Lower leg skin (tissue), 3 donors: ENCODE results near the gene LGMN.

Experiments
- CTCF ChIP-seq, 3 donors: fragments of 450-650 bp; IDR thresholded peaks; one replicate each; pipeline ENCODE4 v1.5.1; 2016; ENCODE audit warnings: antibody characterized with exemption in 3 of 3, mild to moderate bottlenecking in 3 of 3, moderate library complexity in 2 of 3
- POLR2A ChIP-seq, 2 donors: fragments of 450-650 bp; IDR thresholded peaks; one replicate each; pipeline ENCODE4 v1.6.1; 2016 to 2017; ENCODE audit warnings: antibody characterized with exemption in 2 of 2, mild to moderate bottlenecking in 1 of 2, moderate library complexity in 1 of 2

DNA sequence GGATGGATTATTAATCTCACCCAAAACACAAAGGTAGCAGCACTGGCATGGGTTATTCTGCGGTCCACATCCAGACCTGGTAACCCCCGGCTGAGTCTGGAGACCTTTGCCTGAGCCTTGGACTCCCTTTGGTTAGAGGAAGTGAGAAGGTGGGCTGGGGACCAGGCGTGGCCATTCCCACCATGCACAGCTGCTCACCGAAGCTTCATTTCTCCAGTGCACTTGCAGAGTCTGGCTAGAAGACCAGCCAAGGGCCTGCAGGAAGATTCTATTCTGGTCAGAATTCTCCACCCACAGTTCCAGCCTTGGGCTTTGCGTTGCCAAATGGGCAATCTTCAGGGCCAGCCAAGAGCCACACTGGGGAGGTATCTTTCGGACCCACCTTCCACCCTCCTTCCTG is 73.0 kb downstream of the LGMN start:
- no peak for TF ChIP-seq CTCF (IDR thresholded peaks at IDR 0.05)
- TF ChIP-seq POLR2A (IDR thresholded peaks at IDR 0.05) = no peak
